ENCODE measurements around the gene EIPR1.
"Not testable (repeated sequence)": the region's sequence is repeated elsewhere in the genome, so short reads cannot be mapped to it uniquely, and the experiment has no call there.

The EIPR1 gene

DNA sequence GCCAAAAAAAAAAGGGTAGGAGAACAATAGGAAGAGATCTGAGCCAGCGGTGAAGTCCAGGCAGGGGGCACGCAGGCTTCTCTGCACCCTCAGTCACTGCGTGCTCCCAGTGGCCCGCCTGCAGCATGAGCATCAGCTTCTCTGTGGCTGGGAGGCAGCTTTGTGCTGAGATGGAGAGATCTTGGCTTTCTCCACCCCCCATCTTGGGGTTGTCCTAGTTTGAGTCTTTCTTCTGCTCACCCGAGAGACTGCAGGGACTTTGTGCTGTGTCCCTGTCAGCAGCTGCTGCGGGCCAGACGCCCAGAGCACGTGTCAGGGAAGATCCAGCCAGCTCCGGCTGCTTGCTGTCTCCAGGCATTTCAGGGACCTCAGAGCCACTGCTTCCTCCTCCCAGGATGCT, 22.2 kb upstream of the EIPR1 start:
- DNase-seq, result no peak

DNA sequence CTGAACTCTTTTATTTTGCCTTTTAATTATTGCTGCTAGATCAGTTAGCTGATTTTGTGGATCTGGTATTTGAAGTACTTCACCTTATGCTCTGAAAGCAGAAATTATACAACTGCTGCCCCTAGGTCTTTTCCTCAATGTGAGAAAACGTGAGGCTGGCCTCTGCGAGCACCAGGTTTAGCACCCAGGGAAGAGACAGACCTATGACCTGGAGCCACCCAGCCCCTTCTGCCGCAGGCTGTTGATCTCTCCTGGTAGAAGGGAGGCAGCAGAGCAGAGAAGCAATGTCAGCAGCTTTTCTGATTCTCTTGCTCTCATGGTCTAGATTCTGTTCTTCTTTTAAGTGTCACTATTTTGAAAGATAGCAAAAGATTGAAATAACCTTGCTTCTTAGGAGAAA, 21.8 kb upstream of the EIPR1 start:
- no peak for DNase-seq

DNA sequence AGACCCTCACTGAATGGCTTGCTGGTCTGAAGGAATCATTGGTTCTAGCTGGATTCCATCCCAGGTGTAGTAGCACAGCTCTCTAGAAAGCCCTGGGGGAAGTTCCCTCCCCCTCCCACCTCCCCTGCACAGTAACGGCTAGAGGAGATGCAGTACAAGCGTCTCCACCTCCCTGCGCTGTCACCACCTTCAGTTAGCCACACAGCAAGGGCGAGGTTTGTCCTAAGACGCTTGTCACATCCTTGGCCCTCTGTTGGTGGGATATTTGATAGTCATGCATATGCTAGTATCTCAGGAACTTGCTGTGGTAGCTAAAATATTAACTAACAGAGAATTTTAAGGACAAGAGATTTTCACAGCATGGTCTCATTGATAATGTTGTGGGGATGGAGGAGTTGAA, 21.2 kb upstream of the EIPR1 start:
- no peak for DNase-seq

DNA sequence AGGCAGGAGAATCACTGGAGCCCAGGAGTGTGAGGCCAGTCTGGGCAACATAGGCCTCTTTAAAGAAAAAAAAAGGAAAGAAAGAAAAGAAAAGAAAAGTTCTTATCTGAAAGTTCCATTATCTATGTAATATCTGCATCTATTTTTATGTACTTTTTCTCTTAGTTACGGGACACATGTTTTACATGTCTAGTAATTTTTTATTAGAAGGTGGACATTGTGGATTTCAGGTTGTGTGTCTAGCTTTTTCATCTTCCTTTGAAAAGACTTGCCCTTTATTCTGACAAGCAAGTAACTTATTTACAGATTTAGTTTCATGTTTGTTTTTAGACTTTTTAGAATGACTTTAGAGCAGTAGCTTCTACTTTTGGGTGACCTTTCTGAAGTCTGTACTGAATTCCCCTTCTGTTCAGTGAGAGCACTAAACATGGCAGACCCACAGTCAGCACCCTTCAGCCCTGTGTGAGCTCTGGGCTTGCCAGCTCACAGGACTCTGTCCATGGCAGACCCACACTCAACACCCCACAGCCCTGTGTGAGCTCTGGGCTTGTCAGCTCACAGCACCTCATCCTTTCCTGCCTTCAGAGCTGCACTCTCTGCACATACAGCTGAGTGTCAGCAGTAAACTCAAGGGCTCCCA, 19.4 kb upstream of the EIPR1 start:
- no peak for DNase-seq

DNA sequence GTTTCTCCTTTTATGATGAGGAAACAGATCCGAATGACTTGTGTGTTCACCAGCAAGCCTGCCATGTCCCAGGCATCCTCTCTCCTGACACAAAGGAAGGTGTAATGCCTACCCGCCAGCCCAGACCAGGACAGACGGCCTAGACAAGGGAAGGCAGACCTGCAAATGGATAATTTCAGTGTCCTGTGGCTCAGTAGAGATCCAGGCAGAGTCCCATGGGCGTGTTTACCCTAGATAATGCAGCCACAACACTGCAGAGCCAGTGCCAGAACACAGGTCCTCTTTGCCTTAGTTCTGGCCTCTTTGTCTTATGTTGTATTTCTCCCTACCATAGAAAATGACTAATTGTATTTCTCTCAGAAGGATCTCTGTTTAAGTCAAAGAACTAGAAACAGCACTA, 14.6 kb upstream of the EIPR1 start:
- DNase-seq, result no peak

DNA sequence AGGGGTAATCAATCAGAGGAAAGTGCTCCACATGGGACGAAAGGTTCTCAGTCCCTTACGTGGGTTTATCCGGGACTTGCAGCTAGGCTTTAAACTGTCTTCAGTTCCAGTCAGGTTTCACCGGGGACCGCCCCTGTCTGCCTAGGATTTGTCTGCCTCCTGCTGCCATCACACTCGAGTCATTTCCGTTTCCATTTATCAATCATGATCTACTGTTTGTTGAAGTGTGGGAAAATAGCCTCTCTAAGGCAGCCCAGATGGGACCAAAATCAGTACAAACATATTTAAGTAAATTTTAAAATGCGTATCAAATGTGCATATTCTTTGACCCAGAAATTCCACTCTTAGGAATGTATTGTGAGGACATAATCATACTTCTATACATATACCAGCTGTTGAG, 12.4 kb upstream of the EIPR1 start:
- DNase-seq, result no peak

DNA sequence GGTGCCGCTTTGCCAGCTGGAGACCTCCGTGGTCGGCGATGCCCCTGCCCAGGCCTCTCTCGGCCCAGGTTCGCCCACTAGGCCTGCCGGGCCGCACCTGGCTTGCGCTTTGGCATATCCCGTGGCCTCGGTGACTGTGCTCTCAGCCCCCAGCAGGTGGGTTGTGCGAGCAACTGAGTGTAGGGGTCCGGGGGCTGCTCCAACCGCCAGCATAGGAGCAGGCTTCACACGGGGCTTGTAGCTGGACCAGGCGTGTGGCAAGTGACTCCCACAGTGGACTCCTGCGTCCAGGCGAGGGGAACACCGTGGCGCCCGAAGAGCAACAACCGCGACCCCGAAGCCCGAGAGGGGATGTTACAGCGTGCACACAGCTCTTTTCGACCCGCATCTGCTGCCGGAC, 11.6 kb upstream of the EIPR1 start:
- DNase-seq, result no peak

DNA sequence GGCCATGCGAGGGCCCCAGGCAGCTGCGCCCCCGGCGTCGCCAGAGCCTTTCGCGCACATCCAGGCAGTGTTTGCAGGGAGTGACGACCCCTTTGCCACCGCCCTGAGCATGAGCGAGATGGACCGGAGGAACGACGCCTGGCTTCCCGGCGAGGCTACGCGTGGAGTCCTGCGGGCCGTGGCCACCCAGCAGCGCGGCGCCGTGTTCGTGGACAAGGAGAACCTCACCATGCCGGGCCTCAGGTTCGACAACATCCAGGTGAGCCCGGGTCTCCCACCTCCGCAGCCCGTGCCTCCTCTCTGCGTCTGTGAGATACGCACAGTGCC, 10.8 kb upstream of the EIPR1 start:
- no peak for DNase-seq

DNA sequence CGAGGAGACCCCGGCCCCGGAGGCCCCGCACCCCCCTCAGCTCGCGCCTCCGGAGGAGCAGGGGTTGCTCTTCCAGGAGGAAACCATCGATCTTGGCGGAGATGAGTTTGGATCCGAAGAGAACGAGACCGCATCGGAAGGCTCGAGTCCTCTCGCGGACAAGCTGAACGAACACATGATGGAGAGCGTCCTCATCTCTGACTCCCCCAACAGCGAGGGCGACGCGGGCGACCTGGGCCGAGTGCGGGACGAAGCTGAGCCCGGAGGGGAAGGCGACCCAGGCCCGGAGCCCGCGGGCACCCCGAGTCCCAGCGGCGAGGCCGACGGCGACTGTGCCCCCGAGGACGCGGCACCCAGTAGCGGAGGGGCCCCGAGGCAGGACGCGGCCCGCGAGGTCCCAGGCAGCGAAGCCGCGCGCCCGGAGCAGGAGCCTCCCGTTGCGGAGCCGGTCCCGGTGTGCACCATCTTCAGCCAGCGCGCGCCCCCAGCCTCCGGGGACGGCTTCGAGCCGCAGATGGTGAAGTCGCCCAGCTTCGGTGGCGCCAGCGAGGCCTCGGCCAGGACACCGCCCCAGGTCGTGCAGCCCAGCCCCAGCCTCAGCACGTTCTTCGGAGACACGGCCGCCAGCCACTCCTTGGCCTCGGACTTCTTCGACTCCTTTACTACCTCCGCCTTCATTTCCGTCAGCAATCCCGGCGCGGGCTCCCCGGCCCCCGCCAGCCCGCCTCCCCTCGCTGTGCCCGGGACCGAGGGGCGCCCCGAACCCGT, 10.2 kb upstream of the EIPR1 start:
- DNase-seq, result no peak

DNA sequence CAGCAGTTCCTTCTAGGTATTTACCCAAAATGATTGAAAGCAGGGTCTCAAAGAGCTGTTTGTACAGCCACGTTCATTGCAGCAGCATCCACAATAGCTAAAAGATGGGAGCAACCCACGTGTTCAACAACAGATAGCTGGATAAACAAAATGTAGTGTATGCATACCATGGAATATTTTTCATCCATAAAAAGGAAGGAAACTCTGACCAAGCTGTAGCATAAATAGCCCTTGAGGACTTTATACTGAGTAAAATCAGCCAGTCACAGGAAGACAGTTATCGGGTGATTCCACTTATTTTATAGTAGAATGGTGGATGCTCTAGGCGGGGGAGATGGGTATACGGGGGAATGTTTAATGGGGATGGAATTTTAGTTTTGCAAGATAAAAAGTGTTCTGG, 9.4 kb upstream of the EIPR1 start:
- DNase-seq, result no peak

DNA sequence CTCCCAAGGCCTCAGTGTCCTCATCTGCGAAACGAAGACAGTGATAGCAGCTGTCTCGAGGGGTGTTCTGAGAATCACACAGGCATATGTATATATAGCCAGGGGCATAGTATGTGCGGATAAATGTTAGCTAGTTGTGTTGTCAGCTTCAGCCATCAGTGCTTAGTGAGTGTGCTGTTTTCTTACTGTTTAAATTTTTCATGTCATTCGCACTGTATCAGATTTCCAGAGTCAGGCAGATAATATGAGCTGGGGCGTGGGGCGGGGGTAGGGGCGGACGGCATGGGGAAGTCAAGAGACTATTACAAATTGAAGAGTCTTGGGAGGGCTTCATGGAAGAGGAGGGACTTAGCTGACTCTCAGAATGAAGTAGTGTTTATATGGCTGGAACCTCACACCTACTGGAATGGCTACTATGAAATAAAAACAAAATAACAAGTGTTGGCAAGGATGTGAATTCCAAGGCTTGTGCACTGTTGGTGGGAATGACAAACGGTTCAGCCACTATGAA, 8.9 kb upstream of the EIPR1 start:
- no peak for DNase-seq

DNA sequence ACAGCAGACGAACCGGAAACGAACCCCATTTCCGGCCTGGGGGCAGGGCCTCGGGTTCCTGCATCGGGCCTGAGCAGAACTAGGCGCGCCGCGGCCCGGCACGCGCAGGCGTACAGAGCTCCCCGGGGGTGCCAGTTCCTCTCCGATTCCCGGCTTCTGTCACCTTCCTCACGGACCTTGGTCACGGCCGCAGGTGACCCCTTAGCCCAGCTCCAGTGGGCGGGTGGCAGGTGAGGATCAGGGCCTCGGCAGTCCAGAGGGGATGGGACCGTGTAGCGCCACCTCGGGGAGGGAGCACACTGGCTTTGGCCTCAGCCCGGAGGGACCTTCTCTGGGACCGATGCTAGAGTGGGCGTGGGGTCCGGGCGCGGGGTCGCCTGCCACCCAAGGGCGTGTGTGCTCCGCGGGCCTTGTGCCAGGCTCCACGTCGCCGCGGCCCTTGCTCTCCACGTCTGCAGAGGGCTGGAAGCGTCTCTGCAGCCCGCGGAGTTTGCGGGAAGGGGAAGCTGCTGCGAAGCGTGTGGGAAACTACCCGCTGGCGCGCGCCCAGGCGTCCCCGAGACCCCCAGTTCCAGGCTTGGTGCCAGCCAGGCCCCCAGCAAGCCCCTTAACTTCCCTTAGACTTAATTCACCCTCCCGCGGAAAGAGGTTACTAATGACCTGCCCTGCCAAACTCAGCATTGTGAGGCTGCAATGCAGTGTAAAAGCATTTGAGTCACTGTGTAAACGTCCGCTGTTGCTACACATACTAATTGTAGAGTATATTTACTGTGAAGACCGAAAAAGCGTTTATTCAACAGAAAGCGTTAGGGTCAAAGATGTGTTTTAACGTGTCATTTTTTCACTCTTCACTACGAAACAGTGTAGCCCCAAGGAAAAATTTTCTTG, 2.3 kb upstream of the EIPR1 start, which contains the start of gene TRAPPC12:
Gene TRAPPC12, plus strand, starts transcription at position 48 of the 888 bp plus-strand sequence. CDS start 7,930 bp downstream, outside the sequence.
- DNase-seq, result peak; percentile 73

DNA sequence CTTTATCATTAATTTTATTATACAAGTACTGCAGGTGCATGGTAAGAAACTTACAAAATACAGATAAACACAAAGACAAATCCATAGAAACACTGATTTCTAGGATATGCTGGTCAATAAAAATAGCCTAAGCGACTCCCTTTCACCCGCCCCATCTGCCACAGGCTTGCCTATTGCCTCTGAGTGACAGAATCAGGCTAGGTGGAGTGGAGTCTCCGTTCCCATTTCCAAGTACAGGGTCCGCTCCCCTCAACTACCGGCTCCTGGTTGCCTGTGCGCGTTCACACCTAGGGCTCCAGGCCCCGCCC, 1.7 kb upstream of the EIPR1 start:
- DNase-seq, result no peak

DNA sequence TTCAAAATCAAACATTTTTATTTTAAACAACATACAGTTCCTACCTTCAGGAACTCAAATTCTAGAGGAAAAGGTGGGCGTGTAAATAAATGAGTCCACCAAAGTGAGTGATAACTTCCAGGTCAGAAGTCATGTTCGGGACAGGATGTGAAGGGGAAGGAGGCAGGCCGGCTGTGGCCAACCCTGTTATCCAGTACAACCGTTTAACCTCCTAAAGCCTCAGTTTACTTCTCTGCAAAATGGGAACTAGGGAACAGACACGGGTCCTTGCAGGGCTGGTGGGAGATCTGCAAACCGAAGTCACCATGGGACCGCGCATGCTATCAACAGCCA, 373 bp downstream of the EIPR1 start:
- no peak for DNase-seq

DNA sequence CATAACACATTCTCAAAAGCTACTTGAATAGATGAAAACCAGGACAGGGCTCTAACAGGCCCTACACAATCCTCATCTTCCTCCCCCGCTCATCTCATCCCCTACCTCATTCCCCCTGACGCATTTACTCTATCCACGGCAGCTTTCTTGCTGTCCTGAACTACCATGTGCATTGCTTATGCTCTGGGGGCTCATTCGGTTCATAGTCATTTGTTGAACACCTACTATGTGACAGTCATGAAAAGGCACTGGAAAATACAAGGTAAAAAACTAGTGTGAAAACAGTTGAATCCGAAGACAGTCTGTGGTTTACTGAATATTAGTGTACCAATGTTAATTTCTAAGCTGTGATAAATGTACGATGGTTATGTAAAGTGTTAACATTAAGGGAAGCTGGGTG, 797 bp downstream of the EIPR1 start:
- DNase-seq, result no peak

DNA sequence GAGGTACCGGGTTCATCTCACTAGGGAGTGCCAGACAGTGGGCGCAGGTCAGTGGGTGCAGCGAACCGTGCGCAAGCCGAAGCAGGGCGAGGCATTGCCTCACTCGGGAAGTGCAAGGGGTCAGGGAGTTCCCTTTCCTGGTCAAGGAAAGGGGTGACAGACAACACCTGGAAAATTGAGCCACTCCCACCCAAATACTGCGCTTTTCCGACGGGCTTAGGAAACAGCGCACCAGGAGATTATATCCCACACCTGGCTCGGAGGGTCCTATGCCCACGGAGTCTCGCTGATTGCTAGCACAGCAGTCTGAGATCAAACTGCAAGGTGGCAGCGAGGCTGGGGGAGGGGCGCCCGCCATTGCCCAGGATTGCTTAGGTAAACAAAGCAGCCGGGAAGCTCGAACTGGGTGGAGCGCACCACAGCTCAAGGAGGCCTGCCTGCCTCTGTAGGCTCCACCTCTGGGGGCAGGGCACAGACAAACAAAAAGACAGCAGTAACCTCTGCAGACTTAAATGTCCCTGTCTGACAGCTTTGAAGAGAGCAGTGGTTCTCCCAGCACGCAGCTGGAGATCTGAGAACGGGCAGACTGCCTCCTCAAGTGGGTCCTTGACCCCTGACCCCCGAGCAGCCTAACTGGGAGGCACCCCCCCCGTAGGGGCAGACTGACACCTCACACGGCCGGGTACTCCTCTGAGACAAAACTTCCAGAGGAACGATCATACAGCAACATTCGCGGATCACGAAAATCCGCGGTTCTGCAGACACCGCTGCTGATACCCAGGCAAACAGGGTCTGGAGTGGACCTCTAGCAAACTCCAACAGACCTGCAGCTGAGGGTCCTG, 8.1 kb downstream of the EIPR1 start:
- not testable (repeated sequence) for DNase-seq

DNA sequence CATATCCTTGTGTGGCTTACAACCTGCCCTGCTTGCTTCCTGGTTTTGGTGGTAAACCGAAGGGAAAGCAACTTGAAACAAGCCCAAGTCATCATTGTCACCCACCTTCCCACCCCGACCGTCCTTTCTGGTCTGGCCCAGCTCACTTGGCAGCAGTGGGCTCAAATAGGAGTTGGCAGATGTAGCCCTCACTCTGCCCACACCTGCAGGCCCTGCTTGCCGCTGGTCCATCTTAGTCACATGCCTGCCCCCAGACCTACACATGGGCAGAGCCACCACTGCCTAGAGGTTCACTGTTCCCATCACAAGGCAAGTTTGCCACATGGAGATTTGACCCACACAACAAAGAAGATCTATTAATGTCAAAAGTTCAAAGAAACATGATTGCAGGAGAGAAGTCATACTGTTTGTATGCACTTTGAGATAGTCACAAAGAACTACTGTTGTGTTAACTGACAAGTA, 9.3 kb downstream of the EIPR1 start:
- no peak for DNase-seq

DNA sequence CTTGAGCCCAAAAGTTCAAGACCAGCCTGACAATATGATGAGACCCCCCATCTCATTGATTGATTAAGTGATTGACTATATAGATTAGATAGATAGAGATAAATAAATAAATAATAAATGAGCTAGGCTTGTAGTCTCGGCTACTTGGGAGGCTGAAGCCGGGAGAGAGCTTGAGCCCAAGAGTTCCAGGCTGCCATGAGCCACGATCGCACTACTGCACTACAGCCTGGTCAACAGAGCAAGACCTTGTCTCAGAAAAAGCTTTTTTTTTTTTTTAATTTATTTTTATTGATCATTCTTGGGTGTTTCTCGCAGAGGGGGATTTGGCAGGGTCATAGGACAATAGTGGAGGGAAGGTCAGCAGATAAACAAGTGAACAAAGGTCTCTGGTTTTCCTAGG, 12.4 kb downstream of the EIPR1 start:
- no peak for DNase-seq

DNA sequence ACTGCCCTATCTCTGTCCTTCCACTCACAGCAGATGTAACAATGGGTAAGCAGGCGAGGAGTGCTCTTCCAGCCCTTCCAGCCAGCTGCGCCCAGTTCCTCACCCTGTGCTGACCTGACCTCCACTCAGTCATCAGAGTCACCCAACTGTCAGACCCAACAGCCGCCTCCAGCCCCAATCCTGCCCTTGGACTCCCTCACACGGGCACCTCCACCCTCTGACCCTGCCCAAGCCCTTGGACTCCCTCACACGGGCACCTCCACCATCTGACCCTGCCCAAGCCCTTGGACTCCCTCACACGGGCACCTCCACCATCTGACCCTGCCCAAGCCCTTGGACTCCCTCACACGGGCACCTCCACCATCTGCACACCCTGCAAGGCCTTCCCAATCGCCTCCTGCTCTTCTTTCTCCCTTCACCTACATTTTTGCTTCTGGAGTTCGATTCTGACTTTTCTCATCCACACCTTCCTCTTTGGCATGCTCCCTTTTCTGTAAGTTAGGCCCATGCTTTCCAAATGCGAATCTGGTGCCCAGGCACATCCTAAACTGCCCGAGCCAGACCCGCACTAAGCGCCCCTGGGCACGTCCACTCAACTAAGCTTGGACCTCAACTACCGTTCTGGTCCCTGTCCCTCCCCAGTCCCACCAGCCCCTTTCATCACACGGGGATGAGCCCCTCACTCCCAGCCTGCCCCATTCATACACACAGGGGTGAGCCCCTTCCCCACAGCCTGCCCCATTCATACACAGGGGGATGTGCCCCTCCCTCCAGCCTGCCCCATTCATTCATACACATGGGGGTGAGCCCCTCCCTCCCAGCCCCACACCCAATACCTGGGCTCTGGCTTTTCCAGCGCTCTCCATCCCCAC, 15.9 kb downstream of the EIPR1 start:
- no peak for DNase-seq

DNA sequence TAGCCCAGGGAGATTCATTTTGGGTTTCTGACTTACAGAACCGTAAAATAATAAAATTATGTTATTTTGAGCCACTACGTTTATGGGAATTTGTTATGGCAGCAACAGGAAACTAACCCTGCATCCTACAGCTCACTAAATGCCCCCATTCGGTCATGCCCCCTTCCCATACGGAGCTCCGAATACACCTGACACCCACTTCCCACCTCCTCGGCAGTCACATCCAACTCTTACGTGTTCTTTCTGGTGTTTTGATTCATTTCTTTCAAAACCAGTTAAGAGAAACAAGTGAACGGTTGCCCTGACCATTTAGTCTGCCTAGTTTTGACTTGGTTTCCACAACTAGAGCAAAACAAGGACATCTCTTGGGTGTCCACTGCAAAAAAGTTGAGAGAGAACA, 19.7 kb downstream of the EIPR1 start:
- DNase-seq, result no peak

DNA sequence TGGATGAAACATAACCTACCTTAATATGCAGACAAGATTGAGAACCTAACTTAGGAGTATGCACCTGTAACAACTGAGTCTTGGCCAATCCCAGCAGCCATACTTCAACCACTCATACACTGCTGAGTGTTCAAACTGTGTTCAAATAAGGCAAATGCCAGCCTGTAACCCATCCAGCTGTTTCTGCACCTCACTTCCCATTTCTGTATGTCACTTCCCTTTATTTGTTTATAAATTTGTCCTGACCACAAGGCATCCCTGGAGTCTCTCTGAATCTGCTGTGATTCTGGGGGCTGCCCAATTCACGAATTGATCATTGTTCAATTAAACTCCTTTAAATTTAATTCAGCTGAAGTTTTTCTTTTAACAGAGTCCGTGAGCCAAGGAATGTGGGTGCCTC, 20.2 kb downstream of the EIPR1 start:
- DNase-seq, result not testable (repeated sequence)

DNA sequence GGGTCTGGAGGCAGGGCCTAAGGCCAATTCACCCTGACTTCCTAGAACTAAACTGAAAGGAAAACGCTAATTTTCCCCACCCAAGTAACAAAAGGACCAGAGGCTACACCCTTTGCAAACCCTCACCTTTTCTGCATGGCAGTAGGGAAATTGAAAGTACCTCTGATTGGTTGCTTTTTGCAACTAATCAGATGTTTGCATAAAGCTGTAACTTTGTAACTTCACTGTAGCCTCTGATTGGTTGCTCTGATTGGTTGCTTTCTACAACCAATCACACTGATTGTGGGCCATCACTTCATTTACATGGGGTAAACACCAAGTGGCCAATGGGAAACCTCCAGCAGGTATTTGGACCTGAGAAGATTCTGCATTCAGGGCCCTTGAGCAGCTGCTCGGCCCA, 20.8 kb downstream of the EIPR1 start:
- no peak for DNase-seq
